Measurements from ENCODE around the gene HLA-E. TPM values are rescaled to one million over a fixed set of nuclear protein-coding genes. Genes with fewer than 3 reads are reported as not detected.
A peak's percentile ranks its signal among the peaks of the same experiment; 100 is the strongest.

The HLA-E gene
- total and polyA plus RNA-seq, 12 donors: 85.7 to 667 (median 308) TPM

DNA sequence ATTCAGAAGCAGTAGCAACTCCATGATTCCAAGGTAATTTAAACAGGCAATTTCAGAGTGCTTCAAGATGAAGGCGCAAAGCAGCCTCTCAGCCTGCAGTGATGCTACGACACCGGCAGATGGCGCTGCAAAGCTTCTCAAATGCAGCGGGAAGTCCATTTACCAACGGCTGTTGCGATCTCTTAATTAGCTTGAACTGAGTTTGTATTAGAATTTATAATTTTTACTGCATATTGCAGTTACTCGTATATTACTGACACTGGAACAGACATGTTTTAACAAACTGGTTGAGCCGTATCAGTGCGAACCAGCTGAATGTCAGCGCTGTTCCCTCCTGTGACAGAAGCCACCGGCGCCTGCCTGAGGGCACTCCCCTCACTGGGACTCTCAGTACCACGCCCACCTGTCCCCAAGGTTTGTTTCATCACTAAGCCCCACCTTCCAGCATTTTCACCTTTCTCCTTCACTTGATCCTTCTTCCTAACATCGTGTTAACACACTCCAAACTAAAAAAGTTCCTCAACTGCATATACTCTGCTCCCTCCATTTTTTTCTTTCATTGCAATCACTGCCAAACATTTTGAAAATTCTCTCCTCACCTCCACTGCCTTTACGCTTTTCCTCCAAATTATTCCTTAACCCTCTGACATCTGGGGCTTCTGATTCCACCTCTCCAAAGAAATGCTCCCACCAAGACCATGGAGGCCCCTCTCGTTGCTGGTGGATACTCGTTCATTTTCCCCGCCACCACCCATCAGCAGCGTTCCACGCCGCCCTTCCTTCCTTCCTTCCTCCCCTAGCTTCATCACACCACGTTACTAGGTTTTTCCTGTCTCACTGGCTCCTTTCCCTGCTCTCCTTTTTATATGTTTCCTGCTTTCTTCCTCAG is 52.5 kb downstream of the HLA-E start:
- peak; percentile 65 to 92 (median 76) for DNase-seq
- Histone ChIP-seq H3K36me3 (replicated peaks in 1 of 2) (peaks cover 0 to 10% of the 10 kb centered on the region in 2 donors), H3K4me1 (replicated peaks in 1 of 2) (peaks cover 3 to 7% of the 10 kb centered on the region in 2 donors), H3K27me3 (no peaks in the 10 kb centered on the region), H3K27ac (peak overlapping the region in 1 of 5 donors; percentile 41), H3K4me3 (peak overlapping the region in 1 of 4 donors; percentile 49), H3K9me3 (replicated peaks in 1 of 3) (no peaks in the 10 kb centered on the region)
- intact Hi-C loops (cut with DNase I): loop anchor here in 1 of 2 donors (5.0 kb wide), 1 partner anchor 46 kb away; no protein-coding TSS in a partner anchor
- 10 to 12% (median 11%) methylated on average over 23 of the region's 23 CpGs for WGBS, 4 donors
- no peak for TF ChIP-seq POLR2A (IDR thresholded peaks at IDR 0.05)
- TF ChIP-seq, protein P1, sequence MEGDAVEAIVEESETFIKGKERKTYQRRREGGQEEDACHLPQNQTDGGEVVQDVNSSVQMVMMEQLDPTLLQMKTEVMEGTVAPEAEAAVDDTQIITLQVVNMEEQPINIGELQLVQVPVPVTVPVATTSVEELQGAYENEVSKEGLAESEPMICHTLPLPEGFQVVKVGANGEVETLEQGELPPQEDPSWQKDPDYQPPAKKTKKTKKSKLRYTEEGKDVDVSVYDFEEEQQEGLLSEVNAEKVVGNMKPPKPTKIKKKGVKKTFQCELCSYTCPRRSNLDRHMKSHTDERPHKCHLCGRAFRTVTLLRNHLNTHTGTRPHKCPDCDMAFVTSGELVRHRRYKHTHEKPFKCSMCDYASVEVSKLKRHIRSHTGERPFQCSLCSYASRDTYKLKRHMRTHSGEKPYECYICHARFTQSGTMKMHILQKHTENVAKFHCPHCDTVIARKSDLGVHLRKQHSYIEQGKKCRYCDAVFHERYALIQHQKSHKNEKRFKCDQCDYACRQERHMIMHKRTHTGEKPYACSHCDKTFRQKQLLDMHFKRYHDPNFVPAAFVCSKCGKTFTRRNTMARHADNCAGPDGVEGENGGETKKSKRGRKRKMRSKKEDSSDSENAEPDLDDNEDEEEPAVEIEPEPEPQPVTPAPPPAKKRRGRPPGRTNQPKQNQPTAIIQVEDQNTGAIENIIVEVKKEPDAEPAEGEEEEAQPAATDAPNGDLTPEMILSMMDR (IDR thresholded peaks at IDR 0.05): peak; percentile 83 to 96 (median 88)

DNA sequence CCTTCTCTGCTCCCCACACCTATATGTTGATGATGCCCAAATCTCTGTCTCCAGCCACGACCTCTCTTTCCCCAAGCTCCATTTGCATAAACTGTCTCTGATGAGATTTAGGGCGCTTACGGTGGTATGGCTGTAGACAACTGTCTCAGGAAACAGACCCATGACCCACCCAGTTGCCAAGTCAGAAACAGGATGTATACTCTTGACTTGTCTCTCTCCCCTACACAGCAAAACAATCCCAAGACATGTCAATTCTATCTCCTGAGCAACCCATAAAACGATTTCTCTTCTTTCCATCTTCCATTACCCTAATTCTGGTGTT is 53.1 kb downstream of the HLA-E start:
- peak in 1 of 7 donors; percentile 54 for DNase-seq
- Histone ChIP-seq H3K4me3 (no peak overlapping the region), H3K4me1 (replicated peaks in 1 of 2) (peaks cover 3 to 7% of the 10 kb centered on the region in 2 donors), H3K27me3 (no peaks in the 10 kb centered on the region), H3K27ac (peak overlapping the region in 2 of 5 donors; percentile 11 to 17), H3K36me3 (replicated peaks in 1 of 2) (peaks cover 0 to 16% of the 10 kb centered on the region in 2 donors), H3K9me3 (replicated peaks in 1 of 3) (no peaks in the 10 kb centered on the region)
- no peak for TF ChIP-seq POLR2A (IDR thresholded peaks at IDR 0.05)
- TF ChIP-seq, protein P1 (IDR thresholded peaks at IDR 0.05): no peak
- 15 to 27% (median 18%) methylated on average over 4 of the region's 4 CpGs for WGBS, 4 donors
- intact Hi-C loops (cut with DNase I): loop anchor here in 1 of 2 donors (5.0 kb wide), 1 partner anchor 45 kb away; no protein-coding TSS in a partner anchor

DNA sequence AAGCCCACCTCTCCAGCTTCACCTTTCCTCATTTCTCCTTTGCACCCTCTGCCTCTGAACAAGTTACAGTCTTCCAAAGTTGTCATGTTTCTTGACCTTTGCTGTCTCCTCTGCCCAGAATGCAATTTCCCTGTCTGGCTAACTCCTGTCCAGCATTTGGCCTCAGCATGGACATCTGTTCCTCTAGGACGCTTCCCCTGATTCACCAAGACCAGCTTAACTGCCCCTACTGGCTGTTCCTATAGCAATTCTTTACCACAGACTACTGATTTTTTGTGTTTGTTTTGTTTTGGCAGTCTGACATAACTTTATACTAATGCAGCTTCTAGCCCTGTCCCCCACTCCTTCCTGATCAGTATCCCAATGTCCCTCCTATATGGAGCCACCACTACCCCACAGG is 53.6 kb downstream of the HLA-E start:
- no peaks in the 10 kb centered on the region for H3K27me3 ChIP-seq
- H3K27ac ChIP-seq: peak overlapping the region in 2 of 5 donors; percentile 11 to 17
- no peaks in the 10 kb centered on the region for H3K9me3 ChIP-seq (replicated peaks in 1 of 3)
- DNase-seq: peak in 1 of 7 donors; percentile 35
- intact Hi-C loops (cut with DNase I): loop anchor here in 1 of 2 donors (5.0 kb wide), 1 partner anchor 44 kb away; no protein-coding TSS in a partner anchor
- peaks cover 3 to 7% of the 10 kb centered on the region in 2 donors for H3K4me1 ChIP-seq (replicated peaks in 1 of 2)
- 63 to 81% (median 74%) methylated on average over 1 of the region's 1 CpG for WGBS, 4 donors
- H3K36me3 ChIP-seq (replicated peaks in 1 of 2): peaks cover 0 to 18% of the 10 kb centered on the region in 2 donors
- no peak for TF ChIP-seq POLR2A (IDR thresholded peaks at IDR 0.05)
- TF ChIP-seq, protein P1 (IDR thresholded peaks at IDR 0.05): no peak
- H3K4me3 ChIP-seq: no peak overlapping the region

Other genes with a start within 250 kb of the HLA-E start
- gene TRIM39, start 162.6 kb upstream of the HLA-E start, total RNA-seq: 10 to 100 TPM in 7 of 9 donors, 1 to 10 TPM in 2; 8.1 to 24.3 (median 14.1) TPM
- 10 to 100 TPM; 12.1 to 17.0 (median 14.6) TPM for gene TRIM39, start 162.6 kb upstream of the HLA-E start, polyA plus RNA-seq
- gene RPP21, start 144.4 kb upstream of the HLA-E start, total RNA-seq: 100 to 1,000 TPM in 2 of 9 donors, 10 to 100 TPM in 7; 32.1 to 110 (median 54.9) TPM
- 100 to 1,000 TPM in 2 of 3 donors, 10 to 100 TPM in 1; 24.2 to 223 (median 210) TPM for gene RPP21, start 144.4 kb upstream of the HLA-E start, polyA plus RNA-seq
- 10 to 100 TPM; 27.4 to 75.6 (median 51.6) TPM for gene GNL1, start 67.0 kb downstream of the HLA-E start, total RNA-seq
- gene GNL1, start 67.0 kb downstream of the HLA-E start, polyA plus RNA-seq: 10 to 100 TPM; 33.2 to 86.7 (median 72.5) TPM
- 10 to 100 TPM in 5 of 9 donors, 1 to 10 TPM in 4; 1.8 to 20.2 (median 10.8) TPM for gene PRR3, start 67.8 kb downstream of the HLA-E start, total RNA-seq
- gene PRR3, start 67.8 kb downstream of the HLA-E start, polyA plus RNA-seq: 10 to 100 TPM; 20.3 to 25.5 (median 22.8) TPM
- 10 to 100 TPM; 24.6 to 53.1 (median 36.2) TPM for gene ABCF1, start 81.9 kb downstream of the HLA-E start, total RNA-seq
- gene ABCF1, start 81.9 kb downstream of the HLA-E start, polyA plus RNA-seq: 10 to 100 TPM; 18.7 to 75.2 (median 41.3) TPM
- 100 to 1,000 TPM in 1 of 9 donors, 10 to 100 TPM in 8; 33.3 to 102 (median 68.4) TPM for gene PPP1R10, start 127.7 kb downstream of the HLA-E start, total RNA-seq
- gene PPP1R10, start 127.7 kb downstream of the HLA-E start, polyA plus RNA-seq: 10 to 100 TPM; 28.8 to 99.1 (median 61.1) TPM
- 100 to 1,000 TPM in 1 of 9 donors, 10 to 100 TPM in 8; 51.0 to 105 (median 75.2) TPM for gene MRPS18B, start 128.3 kb downstream of the HLA-E start, total RNA-seq
- gene MRPS18B, start 128.3 kb downstream of the HLA-E start, polyA plus RNA-seq: 10 to 100 TPM; 43.0 to 90.5 (median 48.5) TPM
- 10 to 100 TPM in 1 of 9 donors, 1 to 10 TPM in 7, under 1 TPM in 1; 0.78 to 10.1 (median 6.8) TPM for gene ATAT1, start 137.4 kb downstream of the HLA-E start, total RNA-seq
- 10 to 100 TPM; 10.1 to 16.3 (median 13.0) TPM for gene ATAT1, start 137.4 kb downstream of the HLA-E start, polyA plus RNA-seq
- gene C6orf136, start 157.6 kb downstream of the HLA-E start, total RNA-seq: 10 to 100 TPM in 8 of 9 donors, 1 to 10 TPM in 1; 1.8 to 25.7 (median 16.6) TPM
- gene C6orf136, start 157.6 kb downstream of the HLA-E start, polyA plus RNA-seq: 10 to 100 TPM; 20.0 to 73.7 (median 49.7) TPM
- gene DHX16, start 183.5 kb downstream of the HLA-E start, total RNA-seq: 10 to 100 TPM; 16.4 to 39.7 (median 28.0) TPM
- 10 to 100 TPM; 37.7 to 75.9 (median 39.0) TPM for gene DHX16, start 183.5 kb downstream of the HLA-E start, polyA plus RNA-seq
- gene PPP1R18, start 197.1 kb downstream of the HLA-E start, total RNA-seq: 10 to 100 TPM in 8 of 9 donors, 1 to 10 TPM in 1; 6.4 to 58.9 (median 37.3) TPM
- 100 to 1,000 TPM in 2 of 3 donors, 10 to 100 TPM in 1; 33.1 to 120 (median 115) TPM for gene PPP1R18, start 197.1 kb downstream of the HLA-E start, polyA plus RNA-seq
- gene NRM, start 201.5 kb downstream of the HLA-E start, total RNA-seq: 10 to 100 TPM in 4 of 9 donors, 1 to 10 TPM in 5; 1.8 to 22.6 (median 10.0) TPM
- 10 to 100 TPM; 11.4 to 39.3 (median 24.9) TPM for gene NRM, start 201.5 kb downstream of the HLA-E start, polyA plus RNA-seq
- 10 to 100 TPM in 5 of 9 donors, 1 to 10 TPM in 4; 2.8 to 27.6 (median 12.0) TPM for gene MDC1, start 227.8 kb downstream of the HLA-E start, total RNA-seq
- 10 to 100 TPM; 16.8 to 26.9 (median 21.0) TPM for gene MDC1, start 227.8 kb downstream of the HLA-E start, polyA plus RNA-seq
- gene TUBB, start 230.8 kb downstream of the HLA-E start, total RNA-seq: 100 to 1,000 TPM in 8 of 9 donors, 10 to 100 TPM in 1; 90.3 to 439 (median 219) TPM
- 100 to 1,000 TPM; 107 to 473 (median 177) TPM for gene TUBB, start 230.8 kb downstream of the HLA-E start, polyA plus RNA-seq